ENCODE results near the gene LMAN2.
"Not testable (repeated sequence)": the region's sequence is repeated elsewhere in the genome, so short reads cannot be mapped to it uniquely, and the experiment has no call there.

Gene LMAN2

DNA sequence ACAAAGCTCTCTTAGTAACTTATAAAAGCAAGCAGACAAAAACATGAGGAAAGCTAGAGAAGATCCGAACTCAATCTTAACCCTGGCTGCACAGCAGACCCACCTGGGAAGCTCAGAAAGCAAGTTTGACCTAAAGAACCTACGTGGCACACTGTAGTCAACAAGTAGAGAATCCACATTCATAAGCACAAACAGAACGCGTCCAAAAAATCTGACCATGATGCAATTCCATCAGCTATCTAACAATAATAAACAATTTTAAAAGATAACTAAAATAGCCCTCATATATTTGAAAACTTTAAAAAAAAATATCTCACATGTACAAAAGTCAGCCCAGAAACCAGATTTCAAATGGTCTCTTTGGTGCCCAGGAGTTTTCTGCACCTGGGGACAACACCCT lies 4.6 kb downstream of the LMAN2 start:
- DNase-seq (ENCODE audit: low spot score), result no peak

GRCh38 chr5:177344891-177345290 lies 6.6 kb downstream of the LMAN2 start:
- no peak for DNase-seq (ENCODE audit: low spot score)

GRCh38 chr5:177343777-177344176 lies 7.7 kb downstream of the LMAN2 start:
- DNase-seq (ENCODE audit: low spot score), result no peak

- not testable (repeated sequence) for DNase-seq (ENCODE audit: low spot score)
Observed at GRCh38 chr5:177343000-177343399, 8.5 kb downstream of the LMAN2 start.

GRCh38 chr5:177339107-177339638 lies 12.3 kb downstream of the LMAN2 start:
- DNase-seq (ENCODE audit: low spot score), result no peak

- no peak for DNase-seq (ENCODE audit: low spot score)
Observed at GRCh38 chr5:177338251-177339106, 13.0 kb downstream of the LMAN2 start.

GRCh38 chr5:177336603-177337494 lies 14.6 kb downstream of the LMAN2 start:
- no peak for DNase-seq (ENCODE audit: low spot score)

GRCh38 chr5:177336112-177336511 lies 15.4 kb downstream of the LMAN2 start:
- DNase-seq (ENCODE audit: low spot score), result peak; percentile 87

DNA sequence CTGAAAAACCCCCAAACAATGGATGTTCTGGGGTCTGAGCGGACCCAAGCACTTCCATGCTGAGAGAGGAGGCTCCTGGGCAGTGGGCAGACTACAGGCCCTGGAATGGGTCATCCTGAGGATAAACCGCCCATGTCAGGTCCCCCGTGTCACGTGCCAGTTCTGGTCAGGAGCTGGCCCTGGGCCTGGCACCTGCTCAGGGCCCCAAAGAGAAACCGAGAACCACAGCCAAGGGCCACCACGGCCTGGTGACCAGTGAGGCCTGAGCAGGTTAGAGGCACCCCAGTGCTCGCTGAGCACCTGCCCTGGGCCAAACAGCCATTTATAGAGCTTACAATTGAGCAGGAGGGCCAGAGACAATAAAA lies 15.8 kb downstream of the LMAN2 start:
- no peak for DNase-seq (ENCODE audit: low spot score)

GRCh38 chr5:177334781-177335700 lies 16.4 kb downstream of the LMAN2 start:
- DNase-seq (ENCODE audit: low spot score), result no peak

GRCh38 chr5:177334155-177334551 lies 17.3 kb downstream of the LMAN2 start:
- no peak for DNase-seq (ENCODE audit: low spot score)

- DNase-seq (ENCODE audit: low spot score), result no peak
Observed at GRCh38 chr5:177333420-177334154, 17.9 kb downstream of the LMAN2 start.

DNA sequence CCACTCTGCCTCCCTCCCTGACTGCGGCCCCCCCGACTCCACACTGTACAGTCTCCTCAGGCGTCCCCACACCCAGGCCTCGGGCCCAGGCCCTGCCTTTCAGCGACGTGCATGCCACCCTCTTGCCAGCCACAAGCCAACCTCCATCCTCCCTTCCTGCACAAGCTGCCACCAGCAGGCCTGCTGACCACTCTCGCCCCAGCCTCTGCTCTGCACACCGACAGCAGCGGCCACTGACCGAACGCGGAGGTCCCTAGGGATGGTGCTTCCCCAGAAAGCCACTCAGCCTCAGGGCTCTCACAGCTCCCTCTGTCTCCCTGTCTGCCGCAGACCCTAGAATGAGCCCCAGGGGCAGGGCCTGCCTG lies 18.6 kb downstream of the LMAN2 start:
- no peak for DNase-seq (ENCODE audit: low spot score)

- no peak for DNase-seq (ENCODE audit: low spot score)
Observed at GRCh38 chr5:177332031-177332895, 19.2 kb downstream of the LMAN2 start.

GRCh38 chr5:177330991-177331842 lies 20.3 kb downstream of the LMAN2 start:
- peak; percentile 12 for DNase-seq (ENCODE audit: low spot score)

DNA sequence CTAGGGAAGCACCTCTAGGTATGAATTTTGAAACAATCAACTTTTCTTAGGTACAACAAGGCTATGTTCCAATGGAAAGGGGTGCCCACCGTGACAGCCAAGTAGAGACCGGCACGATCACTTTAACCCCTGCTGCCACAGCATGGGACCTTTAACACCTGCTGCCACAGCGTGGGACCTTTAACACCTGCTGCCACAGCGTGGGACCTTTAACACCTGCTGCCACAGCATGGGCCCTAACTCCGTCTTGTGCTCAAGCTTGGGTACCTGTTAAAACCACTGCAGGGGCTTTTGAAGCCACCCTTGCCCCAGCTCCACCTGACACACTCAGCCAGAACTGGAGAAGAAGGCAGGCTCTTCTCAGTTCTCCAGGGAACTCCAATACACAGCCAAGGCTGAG lies 21.6 kb downstream of the LMAN2 start:
- DNase-seq (ENCODE audit: low spot score), result no peak

GRCh38 chr5:177328545-177329231 lies 22.8 kb downstream of the LMAN2 start:
- no peak for DNase-seq (ENCODE audit: low spot score)

Measured in D341Med (cell line).